ENCODE data around the gene CLIP1. TPM values are rescaled to one million over a fixed set of nuclear protein-coding genes. Genes with fewer than 3 reads are reported as not detected.
"Not testable (repeated sequence)": the region's sequence is repeated elsewhere in the genome, so short reads cannot be mapped to it uniquely, and the experiment has no call there.

CLIP1 gene
- polyA plus RNA-seq, 4 donors = 31.7 to 43.0 (median 40.8) TPM

GRCh38 chr12:122399592-122400373 is 22.7 kb downstream of the CLIP1 start:
- peak in 1 of 4 donors; percentile 60 for DNase-seq (ENCODE audit: low read depth in 4 of 4, low spot score in 3 of 4)

- no peak for DNase-seq (ENCODE audit: low read depth in 4 of 4, low spot score in 3 of 4)
These were observed 23.2 kb downstream of the CLIP1 start for GRCh38 chr12:122399254-122399591.

- DNase-seq (ENCODE audit: low read depth in 4 of 4, low spot score in 3 of 4) = not testable (repeated sequence)
These were observed 24.5 kb downstream of the CLIP1 start for GRCh38 chr12:122397981-122398380.

GRCh38 chr12:122395319-122395718 is 27.1 kb downstream of the CLIP1 start:
- no peak for DNase-seq (ENCODE audit: low read depth in 4 of 4, low spot score in 3 of 4)

- no peak for DNase-seq (ENCODE audit: low read depth in 4 of 4, low spot score in 3 of 4)
These were observed 27.8 kb downstream of the CLIP1 start for GRCh38 chr12:122394626-122395194.

GRCh38 chr12:122393817-122394216 is 28.7 kb downstream of the CLIP1 start:
- DNase-seq (ENCODE audit: low read depth in 4 of 4, low spot score in 3 of 4) = no peak

GRCh38 chr12:122392411-122392810 is 30.1 kb downstream of the CLIP1 start:
- DNase-seq (ENCODE audit: low read depth in 4 of 4, low spot score in 3 of 4) = no peak

DNA sequence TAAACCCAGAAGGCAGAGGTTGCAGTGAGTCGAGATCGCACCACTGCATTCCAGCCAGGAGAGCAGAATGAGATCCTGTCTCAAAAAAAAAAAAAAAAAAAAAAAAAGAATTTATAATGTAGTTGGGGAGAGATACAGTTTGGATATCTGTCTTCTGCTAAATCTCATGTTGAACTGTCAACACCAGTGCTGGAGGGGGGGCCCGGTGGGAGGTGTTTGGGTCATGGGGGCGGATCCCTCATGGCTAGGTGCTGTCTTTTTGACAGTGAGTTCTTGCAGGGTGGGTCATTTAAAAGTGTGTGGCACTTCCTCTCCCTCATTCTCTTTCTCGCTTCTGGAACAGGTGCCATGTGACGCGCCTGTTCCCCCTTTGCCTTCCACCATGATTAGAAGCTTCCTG is 32.8 kb downstream of the CLIP1 start:
- no peak for DNase-seq (ENCODE audit: low read depth in 4 of 4, low spot score in 3 of 4)

DNA sequence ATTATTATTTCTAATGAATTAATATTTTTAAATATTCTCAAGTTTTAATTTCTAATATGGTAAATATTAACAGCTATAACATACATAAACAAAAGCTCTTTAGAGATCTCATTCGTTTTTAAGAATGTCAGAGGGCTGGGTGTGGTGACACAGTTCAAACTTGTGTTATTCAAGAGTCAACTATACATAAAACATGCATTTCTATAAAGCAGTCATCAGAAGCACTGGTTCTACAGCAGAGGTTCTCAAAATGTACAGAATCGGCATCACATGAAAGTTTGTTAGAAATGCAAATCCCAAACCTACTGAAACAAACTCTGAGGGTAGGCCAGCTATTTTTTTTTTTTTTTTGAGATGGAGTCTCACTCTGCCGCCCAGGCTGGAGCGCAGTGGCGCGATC is 34.6 kb downstream of the CLIP1 start:
- no peak for DNase-seq (ENCODE audit: low read depth in 4 of 4, low spot score in 3 of 4)

GRCh38 chr12:122385171-122386016 is 37.1 kb downstream of the CLIP1 start:
- DNase-seq (ENCODE audit: low read depth in 4 of 4, low spot score in 3 of 4) = no peak

DNA sequence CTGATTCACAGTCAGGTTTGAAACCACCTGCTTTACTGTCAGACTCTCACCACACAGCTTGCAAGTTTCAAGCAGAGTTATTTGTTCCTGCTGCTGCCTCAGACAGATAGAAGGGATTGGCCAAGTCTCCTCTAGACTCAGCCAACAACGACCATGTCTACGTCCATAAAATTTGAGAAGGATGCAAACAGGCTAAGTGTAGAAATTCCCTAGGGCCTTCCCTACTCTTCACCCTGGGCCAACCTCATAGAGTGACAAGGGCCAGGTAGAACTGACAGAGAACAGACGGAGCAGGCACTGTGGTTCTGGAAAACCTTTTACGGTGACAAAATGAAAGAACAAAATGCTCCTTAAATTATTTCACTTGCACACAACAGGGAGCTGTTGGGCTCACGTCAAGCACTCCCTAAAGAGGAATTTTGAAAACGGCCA is 39.5 kb downstream of the CLIP1 start:
- DNase-seq (ENCODE audit: low read depth in 4 of 4, low spot score in 3 of 4) = no peak

DNA sequence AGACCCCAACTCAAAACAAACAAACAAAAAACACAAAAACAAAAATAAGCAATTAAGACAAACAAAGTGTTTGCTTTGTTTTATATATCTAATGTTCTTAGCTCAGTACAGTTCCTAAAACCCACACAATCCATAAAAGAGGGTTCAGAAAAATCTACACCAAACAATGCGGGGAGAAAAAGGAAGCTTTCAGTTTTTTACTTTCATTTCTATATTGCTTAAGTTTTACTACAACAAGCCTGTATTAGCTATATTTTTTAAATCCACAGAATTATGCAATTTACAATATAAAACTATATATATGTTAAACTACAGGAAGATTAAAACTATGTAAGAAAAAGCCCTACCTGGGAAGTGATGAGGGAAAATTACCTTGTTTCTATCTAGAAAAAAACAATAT is 41.4 kb downstream of the CLIP1 start:
- no peak for DNase-seq (ENCODE audit: low read depth in 4 of 4, low spot score in 3 of 4)

DNA sequence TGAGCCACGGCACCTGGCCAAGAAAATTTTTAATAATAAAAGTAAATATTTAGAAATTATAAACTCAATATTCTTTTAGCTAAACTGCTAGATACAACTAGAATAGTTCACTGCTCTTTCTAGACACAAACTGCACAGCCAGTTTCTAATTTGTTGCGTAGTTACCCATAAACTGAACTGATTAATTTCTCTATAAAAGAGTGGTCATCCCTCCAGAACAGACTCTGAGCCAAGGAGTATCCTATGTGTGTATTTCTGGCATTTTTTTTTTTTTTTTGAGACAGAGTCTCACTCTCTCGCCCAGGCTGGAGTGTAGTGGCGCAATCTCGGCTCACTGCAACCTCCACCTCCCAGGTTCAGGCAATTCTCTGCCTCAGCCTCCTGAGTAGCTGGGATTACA is 45.7 kb downstream of the CLIP1 start:
- DNase-seq (ENCODE audit: low read depth in 4 of 4, low spot score in 3 of 4) = not testable (repeated sequence)

- no peak for DNase-seq (ENCODE audit: low read depth in 4 of 4, low spot score in 3 of 4)
These were observed 47.8 kb downstream of the CLIP1 start for GRCh38 chr12:122374707-122375106.

DNA sequence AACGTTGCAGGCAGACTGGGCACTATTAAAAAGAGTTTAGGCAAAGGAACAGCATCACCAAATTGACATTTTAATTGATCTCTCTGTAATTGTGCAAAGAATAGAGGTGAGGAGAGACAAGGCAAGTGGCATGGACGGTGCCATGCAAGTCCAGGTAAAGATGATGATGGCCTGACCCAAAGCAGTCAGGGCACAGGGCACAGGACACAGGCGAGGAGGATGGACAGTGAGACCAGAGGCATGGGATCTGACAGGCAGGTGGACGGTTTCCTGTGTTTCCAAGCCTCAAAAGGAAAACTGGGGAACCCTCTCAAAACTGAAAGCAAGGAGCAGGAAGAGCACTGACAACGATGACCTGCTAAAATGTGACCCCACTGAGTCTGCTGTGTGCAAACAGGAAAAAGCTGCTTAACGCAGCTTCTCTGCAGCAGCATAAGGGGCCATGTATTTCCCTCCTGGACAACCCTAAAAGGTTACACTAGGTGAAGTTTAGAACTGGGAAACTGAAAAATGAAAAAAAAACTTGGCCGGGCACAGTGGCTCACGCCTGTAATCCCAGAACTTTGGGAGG is 50.9 kb downstream of the CLIP1 start:
- no peak for DNase-seq (ENCODE audit: low read depth in 4 of 4, low spot score in 3 of 4)

- peak in 1 of 4 donors; percentile 12 for DNase-seq (ENCODE audit: low read depth in 4 of 4, low spot score in 3 of 4)
These were observed 54.0 kb downstream of the CLIP1 start for GRCh38 chr12:122368361-122369073.

DNA sequence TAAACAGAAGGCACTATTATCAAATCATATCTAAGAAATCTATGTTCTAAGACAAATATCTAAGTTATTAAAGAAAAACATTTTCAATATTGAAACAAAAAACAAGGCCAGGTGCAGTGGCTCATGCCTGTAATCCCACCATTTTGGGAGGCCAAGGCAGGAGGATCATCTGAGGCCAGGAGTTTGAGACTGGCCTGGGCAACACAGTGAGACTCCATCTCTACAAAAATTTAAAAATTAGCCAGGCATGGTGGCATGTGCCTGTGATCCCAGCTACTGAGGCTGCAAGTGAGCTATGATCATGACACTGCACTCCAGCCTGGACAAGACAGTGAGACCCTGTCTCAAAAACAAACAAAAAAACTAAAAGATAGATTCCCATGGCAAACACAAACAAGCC is 54.8 kb downstream of the CLIP1 start:
- DNase-seq (ENCODE audit: low read depth in 4 of 4, low spot score in 3 of 4) = not testable (repeated sequence)

GRCh38 chr12:122366685-122367475 is 55.6 kb downstream of the CLIP1 start:
- no peak for DNase-seq (ENCODE audit: low read depth in 4 of 4, low spot score in 3 of 4)

- not testable (repeated sequence) for DNase-seq (ENCODE audit: low read depth in 4 of 4, low spot score in 3 of 4)
These were observed 57.2 kb downstream of the CLIP1 start for GRCh38 chr12:122365226-122365625.

- no peak for DNase-seq (ENCODE audit: low read depth in 4 of 4, low spot score in 3 of 4)
These were observed 58.7 kb downstream of the CLIP1 start for GRCh38 chr12:122363782-122364181.

Measured in left renal pelvis (tissue), 4 donors.